GM19043 (cell line): Measurements from ENCODE around the gene GCFC2.
A peak's percentile ranks its signal among the peaks of the same experiment; 100 is the strongest.
"Not testable (repeated sequence)": the region's sequence is repeated elsewhere in the genome, so short reads cannot be mapped to it uniquely, and the experiment has no call there.

Experiments
- ATAC-seq: cut with Tn5 transposase; IDR thresholded peaks from one replicate; pipeline ENCODE4 v1.9.1; 2021; ENCODE audit warnings: low read depth; ENCODE audit not compliant: unreplicated experiment

The GCFC2 gene

GRCh38 chr2:75683430-75683829 is 27.3 kb downstream of the GCFC2 start:
- ATAC-seq = not testable (repeated sequence)

GRCh38 chr2:75680402-75680801 is 30.3 kb downstream of the GCFC2 start:
- ATAC-seq = no peak

GRCh38 chr2:75679556-75679955 is 31.2 kb downstream of the GCFC2 start:
- no peak for ATAC-seq

- ATAC-seq = no peak
Measured at GRCh38 chr2:75676464-75676863, 34.3 kb downstream of the GCFC2 start.

- no peak for ATAC-seq
Measured at GRCh38 chr2:75675908-75676307, 34.8 kb downstream of the GCFC2 start.

- ATAC-seq = not testable (repeated sequence)
Measured at GRCh38 chr2:75675423-75675822, 35.3 kb downstream of the GCFC2 start.

- no peak for ATAC-seq
Measured at GRCh38 chr2:75667884-75668283, 42.8 kb downstream of the GCFC2 start.

GRCh38 chr2:75666911-75667310 is 43.8 kb downstream of the GCFC2 start:
- no peak for ATAC-seq

GRCh38 chr2:75657798-75658197 is 52.9 kb downstream of the GCFC2 start:
- no peak for ATAC-seq

GRCh38 chr2:75656563-75656962 is 54.2 kb downstream of the GCFC2 start:
- no peak for ATAC-seq

- ATAC-seq = no peak
Measured at GRCh38 chr2:75655861-75656260, 54.9 kb downstream of the GCFC2 start.

GRCh38 chr2:75654012-75654411 is 56.7 kb downstream of the GCFC2 start:
- no peak for ATAC-seq

- no peak for ATAC-seq
Measured at GRCh38 chr2:75647771-75648170, 62.9 kb downstream of the GCFC2 start.

GRCh38 chr2:75646583-75647425 is 63.9 kb downstream of the GCFC2 start, which contains the start of gene MRPL19:
Gene MRPL19 (plus strand): TSS chr2:75646783. CDS start chr2:75646808, 25 bp downstream.
- peak; percentile 97 for ATAC-seq

- ATAC-seq = peak; percentile 10
Measured at GRCh38 chr2:75646090-75646582, 64.6 kb downstream of the GCFC2 start.

- no peak for ATAC-seq
Measured at GRCh38 chr2:75645643-75646042, 65.1 kb downstream of the GCFC2 start.

GRCh38 chr2:75643980-75644379 is 66.7 kb downstream of the GCFC2 start:
- no peak for ATAC-seq

GRCh38 chr2:75641587-75641986 is 69.1 kb downstream of the GCFC2 start:
- no peak for ATAC-seq

GRCh38 chr2:75640621-75641121 is 70.0 kb downstream of the GCFC2 start:
- peak; percentile 95 for ATAC-seq

GRCh38 chr2:75637568-75637967 is 73.1 kb downstream of the GCFC2 start:
- ATAC-seq = no peak

- no peak for ATAC-seq
Measured at GRCh38 chr2:75634945-75635344, 75.8 kb downstream of the GCFC2 start.

- ATAC-seq = no peak
Measured at GRCh38 chr2:75633620-75634019, 77.1 kb downstream of the GCFC2 start.
